GM18505 (cell line): ENCODE measurements around the gene CFD.
"Not testable (repeated sequence)": the region's sequence is repeated elsewhere in the genome, so short reads cannot be mapped to it uniquely, and the experiment has no call there.

Experiments
- ATAC-seq: cut with Tn5 transposase; IDR thresholded peaks from one replicate; pipeline ENCODE4 v1.9.1; 2021; ENCODE audit not compliant: unreplicated experiment
- POLR2A ChIP-seq: IDR thresholded peaks from 4 replicates; pipeline ENCODE4 v1.6.1; 2011; ENCODE audit warnings: borderline replicate concordance; ENCODE audit not compliant: insufficient read depth, insufficient read length; ENCODE audit errors: extremely low read depth

CFD gene

DNA sequence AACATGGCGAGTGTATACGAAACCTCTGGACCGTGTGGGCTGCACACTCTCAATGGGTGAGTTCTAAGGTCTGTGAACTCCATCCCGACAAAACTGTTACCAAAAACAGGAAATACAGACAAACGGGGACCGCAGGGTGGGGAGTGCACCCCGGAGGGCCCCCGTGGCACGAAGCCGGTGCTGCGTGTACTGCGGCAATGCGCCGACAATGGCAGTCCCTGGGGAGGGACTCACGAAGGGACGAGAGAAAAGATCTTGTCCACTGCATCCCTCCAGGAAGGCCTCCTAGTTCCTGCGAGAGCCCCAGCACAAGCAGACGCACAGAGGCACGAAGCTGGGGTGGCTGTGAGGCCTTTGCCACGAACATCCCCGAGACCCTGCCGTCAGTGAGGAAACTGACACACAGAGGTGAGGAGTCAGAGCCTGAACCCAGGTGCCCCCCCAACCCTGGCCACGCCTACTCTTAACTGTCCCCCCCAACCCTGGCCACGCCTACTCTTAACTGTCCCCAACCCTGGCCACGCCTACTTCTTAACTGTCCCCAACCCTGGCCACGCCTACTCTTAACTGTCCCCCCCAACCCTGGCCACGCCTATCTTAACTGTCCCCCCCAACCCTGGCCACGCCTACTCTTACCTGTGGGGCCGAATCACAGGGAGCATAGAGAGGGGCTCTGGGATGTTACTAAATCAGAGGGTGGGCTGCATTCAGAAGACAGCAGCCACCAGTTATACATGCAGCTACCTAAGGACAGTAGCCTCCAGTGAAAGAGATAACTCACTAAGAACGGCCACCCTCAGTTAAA is 29.3 kb downstream of the CFD start:
- TF ChIP-seq POLR2A: peak; percentile 36
- no peak for ATAC-seq

DNA sequence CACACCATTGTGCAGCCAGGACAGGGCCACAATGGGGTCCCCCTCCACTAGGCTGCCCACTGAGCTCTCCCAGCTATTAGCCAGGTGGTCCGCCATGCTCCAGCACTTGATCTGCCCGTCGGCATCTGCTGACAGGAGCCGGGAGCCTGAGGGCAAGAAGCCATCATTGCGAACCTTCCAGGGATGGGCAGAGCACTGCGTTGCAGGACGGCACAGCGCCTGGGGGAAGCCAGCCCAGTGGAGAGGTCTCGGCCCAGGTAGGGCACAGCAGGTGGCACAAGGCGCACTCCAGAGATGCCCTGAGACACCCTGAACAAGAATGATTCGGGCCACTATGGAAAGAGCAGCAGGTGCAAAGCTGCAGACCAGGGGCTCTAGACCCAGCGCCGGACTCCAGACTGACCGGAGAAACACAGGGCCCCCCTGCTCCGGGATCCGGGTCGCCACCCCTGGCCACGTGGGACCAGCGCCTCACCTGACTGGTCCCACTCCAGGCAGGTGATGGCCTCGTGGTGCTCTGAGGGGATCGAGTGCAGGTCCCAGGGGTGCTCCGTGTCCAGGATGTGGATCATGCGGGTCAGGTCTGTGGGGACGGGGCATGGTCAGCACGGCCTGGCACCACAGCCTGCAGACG is 30.3 kb downstream of the CFD start:
- TF ChIP-seq POLR2A: no peak
- no peak for ATAC-seq

DNA sequence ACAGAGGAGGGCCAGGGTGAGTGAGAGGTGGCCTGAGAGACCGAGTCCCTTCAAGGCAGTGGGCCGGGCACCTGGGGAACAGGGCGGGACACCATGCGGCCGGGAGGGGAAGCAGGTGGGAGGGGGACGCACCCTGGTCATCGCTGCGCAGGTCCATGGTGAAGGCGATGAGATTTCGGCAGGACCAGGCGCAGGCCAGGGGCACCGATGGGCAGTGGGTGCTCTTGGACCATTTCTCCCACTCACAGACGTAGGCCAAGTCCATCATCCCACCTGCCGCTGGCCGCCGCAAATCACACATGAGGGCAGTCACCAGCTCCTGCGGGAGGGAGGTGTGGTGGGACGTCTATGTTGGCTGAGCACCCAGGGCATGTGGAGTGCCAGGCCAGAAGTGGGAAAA is 31.4 kb downstream of the CFD start:
- TF ChIP-seq POLR2A: no peak
- no peak for ATAC-seq

DNA sequence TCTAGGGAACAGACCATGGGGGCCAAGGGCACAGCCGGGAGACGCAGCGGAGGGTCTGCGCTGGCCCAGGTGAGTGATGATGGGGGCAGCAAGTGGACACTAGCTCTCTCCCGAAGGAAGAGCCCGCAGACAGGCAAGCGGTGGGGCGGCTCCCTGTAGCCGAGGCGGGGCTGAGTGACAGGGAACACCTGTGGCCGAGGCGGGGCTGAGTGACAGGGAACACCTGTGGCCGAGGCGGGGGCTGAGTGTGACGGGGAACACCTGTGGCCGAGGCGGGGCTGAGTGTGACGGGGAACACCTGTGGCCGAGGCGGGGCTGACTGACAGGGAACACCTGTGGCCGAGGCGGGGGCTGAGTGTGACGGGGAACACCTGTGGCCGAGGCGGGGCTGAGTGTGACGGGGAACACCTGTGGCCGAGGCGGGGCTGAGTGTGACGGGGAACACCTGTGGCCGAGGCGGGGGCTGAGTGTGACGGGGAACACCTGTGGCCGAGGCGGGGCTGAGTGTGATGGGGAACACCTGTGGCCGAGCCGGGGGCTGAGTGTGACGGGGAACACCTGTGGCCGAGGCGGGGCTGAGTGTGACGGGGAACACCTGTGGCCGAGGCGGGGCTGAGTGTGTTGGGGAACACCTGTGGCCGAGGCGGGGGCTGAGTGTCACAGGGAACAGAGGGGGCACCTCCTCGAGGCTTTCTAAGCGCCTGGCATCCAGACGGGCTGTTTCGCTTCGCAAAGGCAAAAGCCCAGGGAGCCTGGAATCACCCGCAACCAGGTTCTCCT is 32.1 kb downstream of the CFD start:
- ATAC-seq: not testable (repeated sequence)

DNA sequence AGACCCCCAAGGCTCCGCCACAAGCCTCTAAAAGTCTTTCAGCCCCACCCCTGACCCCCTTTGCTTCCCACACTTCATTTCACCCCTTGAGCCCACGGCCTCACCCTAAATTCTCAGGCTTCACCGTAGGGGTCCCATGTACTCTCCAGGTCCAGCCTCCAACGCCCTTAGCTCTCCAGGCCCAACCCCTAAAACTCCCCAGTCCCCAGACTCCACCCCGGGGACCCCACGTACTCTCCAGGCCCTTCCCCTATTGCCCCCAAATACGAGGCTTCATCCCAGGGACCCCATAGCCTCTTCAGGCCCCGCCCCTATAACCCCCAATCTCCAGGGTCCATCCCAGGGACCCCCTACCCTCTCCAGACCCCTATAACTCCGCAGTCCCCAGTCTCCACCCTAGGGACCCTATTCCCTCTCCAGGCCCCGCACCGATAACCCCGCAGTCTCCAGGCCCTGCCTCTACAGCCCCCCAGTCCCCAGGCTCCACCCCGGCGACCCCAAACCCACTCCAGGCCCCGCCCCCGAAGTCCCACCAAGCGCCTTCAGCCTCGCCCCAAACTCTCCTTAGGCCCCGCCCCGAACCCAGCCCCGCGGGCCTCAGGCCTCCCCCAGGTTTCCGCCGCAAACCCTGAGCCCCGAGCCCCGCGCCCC is 32.9 kb downstream of the CFD start:
- TF ChIP-seq POLR2A: no peak
- ATAC-seq: no peak

DNA sequence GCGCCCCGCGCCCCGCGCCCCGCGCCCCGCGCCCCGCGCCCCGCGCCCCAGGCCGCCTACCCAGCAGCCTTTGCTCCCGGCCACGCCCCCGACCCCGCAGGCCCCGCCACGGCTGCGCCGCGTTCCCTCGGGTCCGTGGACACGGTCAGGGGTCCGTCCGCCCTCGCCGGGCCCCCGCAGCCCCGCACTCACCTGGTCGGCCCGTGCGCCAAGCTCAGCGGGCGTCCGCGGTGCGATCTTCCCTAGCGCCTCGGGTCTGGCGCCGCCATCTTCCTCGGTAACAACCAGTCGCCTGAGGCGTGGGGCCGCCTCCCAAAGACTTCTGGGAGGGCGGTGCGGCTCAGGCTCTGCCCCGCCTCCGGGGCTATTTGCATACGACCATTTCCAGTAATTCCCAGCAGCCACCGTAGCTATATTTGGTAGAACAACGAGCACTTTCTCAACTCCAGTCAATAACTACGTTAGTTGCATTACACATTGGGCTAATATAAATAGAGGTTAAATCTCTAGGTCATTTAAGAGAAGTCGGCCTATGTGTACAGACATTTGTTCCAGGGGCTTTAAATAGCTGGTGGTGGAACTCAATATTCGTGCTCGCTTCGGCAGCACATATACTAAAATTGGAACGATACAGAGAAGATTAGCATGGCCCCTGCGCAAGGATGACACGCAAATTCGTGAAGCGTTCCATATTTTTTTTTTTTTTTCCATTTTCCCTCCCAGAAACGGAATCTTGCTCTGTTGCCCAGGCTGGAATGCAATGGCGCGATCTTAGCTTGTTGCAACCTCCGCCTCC is 33.6 kb downstream of the CFD start, which contains the start of the genes MED16 and RNU6-9:
Gene MED16 (minus strand): TSS at position 294 of the 796 bp plus-strand sequence. CDS start 2,056 bp downstream, outside the sequence.
Gene RNU6-9 (plus strand): TSS at position 591 of the 796 bp plus-strand sequence.
- ATAC-seq: peak; percentile 67
- peak; percentile 74 for TF ChIP-seq POLR2A

DNA sequence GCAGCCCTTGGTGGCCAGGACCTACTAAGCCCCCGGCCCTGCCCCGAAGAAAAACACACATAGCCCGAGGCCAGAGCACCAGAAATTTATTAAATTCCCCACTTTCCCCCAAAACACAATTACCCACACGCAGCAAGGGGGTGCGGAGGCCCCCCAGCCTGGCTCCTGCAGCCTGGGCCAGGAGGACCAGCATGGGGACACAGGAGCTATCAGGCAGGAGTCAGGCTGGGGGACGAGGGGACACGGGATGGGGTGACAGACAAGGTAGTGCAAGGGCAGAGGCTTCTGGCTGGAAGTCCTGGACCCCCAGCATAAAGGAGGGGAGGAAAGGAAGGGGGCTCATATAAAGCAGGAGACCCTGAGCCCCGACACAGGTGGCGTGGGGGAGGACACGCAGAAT is 37.0 kb downstream of the CFD start:
- ATAC-seq: no peak
- no peak for TF ChIP-seq POLR2A

DNA sequence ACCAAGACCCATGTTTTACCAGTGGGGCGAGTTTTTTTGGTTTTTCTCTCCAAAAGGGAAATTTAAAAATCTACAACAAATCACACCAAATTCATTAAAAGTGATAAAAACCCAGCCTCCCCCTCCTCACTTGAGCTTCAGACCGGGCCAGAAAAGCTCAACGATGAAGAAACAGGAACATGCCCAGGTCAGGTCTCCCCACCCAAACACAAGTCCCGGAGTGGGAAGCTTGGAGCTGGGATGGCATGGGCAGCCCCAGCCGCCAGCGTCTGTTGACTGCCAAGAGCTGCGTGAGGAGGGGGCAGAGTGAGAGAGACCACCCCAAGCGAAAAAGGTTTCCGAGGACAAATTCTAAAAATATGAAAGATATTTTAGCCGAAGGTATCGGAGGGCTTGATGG is 37.5 kb downstream of the CFD start:
- ATAC-seq: no peak
- no peak for TF ChIP-seq POLR2A

DNA sequence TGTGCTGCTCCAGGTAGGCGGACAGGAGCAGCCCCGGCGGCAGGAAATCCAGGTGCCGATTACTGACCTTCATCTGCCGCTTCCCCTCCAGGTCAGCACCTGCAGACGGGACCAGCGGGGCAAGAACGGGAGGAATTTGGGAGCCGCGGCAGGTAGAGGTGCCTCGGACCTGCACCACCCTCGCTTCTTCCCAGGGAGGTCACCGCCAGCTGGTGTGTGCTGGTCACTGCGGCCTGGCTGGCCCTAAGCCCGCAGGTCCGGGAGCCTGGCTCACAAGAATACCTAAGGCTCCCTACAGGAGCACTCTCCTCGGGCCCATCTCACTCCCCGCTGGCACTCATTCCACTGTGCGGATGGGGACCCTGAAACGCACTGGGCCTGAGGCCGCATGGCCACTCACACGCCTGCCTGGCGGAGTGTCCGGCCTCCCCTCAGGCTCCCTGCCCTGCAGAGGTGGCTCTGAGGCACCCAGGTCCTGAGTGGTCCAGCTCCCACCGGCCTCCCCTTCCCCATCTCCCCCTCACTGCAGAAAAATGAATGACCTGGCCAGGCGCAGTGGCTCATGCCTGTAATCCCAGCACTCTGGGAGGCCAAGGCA is 38.1 kb downstream of the CFD start:
- TF ChIP-seq POLR2A: no peak
- ATAC-seq: no peak

DNA sequence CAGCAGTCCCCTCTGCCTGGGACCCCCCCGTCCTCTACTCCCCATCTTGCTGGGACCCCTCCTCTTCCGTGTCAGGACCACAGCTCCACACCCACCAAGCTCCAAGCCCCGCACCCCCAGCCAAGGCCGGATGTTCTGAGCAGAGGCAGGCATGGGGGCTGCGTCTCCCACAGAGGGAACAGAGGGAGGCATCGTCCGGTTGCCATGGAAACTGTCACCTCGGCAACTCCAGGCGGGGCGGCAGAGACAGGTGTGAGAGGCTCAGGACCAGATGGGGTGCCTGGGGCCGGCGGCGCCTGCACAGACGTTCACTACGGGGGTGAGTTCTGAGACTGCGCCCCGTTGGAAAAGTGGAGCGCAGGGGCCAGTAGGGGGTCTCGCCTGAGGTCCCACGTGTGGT is 39.2 kb downstream of the CFD start:
- ATAC-seq: no peak
- TF ChIP-seq POLR2A: no peak

DNA sequence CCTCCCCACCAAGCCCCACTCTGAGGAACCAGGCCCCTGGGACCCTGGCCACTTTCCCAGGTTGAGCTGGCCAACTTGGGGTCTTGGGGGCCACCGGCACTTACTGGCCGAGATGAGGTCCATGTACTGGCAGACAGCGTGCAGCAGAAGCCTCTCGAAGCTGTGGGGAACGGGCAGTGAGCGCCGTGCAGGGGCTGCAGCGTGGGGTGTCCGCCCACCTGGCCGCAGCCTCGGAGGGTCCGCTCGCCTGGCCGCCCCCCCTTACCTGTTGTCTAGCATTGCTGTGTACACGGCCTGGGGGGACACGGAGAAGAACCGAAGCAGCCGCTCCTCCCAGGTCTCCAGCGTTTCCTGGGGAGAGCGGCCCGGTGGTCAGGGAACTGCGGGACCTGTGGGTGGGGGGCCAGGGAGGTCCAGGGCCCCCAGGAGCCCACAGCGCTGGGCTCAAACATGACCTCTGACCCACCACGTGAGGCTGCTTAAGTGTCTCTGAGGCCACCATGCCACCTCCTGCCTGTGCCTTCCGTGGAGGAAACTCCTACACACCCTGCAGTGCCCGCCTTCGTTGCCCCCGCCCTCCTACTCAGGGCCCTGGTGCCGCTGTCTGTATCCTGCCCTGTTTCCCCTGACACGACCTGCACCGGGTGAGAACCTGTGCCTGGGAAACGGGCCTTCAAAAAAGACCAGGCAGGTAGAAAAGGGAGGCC is 40.0 kb downstream of the CFD start:
- no peak for ATAC-seq
- no peak for TF ChIP-seq POLR2A

DNA sequence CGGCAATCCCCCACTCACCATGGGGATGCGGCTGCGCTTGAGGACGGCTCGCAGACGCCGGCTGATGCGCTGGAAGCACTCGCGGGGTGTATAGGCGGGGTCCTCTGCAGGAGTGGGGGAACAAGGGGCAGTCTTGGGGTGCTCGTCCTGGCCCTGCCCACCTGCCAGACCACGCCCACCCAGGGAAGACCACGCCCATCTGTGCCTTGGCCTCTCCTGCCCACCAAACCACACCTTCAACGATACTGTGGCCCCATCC is 40.5 kb downstream of the CFD start:
- no peak for ATAC-seq
- TF ChIP-seq POLR2A: no peak
